D721Med (cell line): ENCODE results near the gene RAI1.

ENCODE experiments used
- DNase-seq: peaks from one replicate; pipeline ENCODE4 v3.0.0; 2011; ENCODE audit warnings: low spot score; ENCODE audit not compliant: insufficient read length
- FAIRE-seq: peaks from 2 replicates; lab custom pipeline; 2011; peaks lifted over from hg19 to GRCh38; lab: Jason Lieb, UNC
- CTCF ChIP-seq: IDR thresholded peaks from 2 replicates; pipeline ENCODE4 v1.5.1; 2012; ENCODE audit warnings: mild to moderate bottlenecking, control low read depth; ENCODE audit not compliant: insufficient read depth; ENCODE audit errors: missing control alignments

RAI1 gene

GRCh38 chr17:17792551-17793377 lies 111.5 kb downstream of the RAI1 start:
- no peak for TF ChIP-seq CTCF
- FAIRE-seq: no peak

GRCh38 chr17:17793378-17794214 lies 112.3 kb downstream of the RAI1 start:
- FAIRE-seq (no peak), DNase-seq (no peak)
- no peak for TF ChIP-seq CTCF

More at GRCh38 chr17:17792551-17793377, 111.5 kb downstream of the RAI1 start:
- no peak for DNase-seq

- FAIRE-seq (no peak), DNase-seq (no peak)
- no peak for TF ChIP-seq CTCF
Observed at GRCh38 chr17:17794382-17794781, 113.1 kb downstream of the RAI1 start.

GRCh38 chr17:17795296-17795695 lies 114.0 kb downstream of the RAI1 start:
- no peak for TF ChIP-seq CTCF
- FAIRE-seq (no peak), DNase-seq (no peak)

- FAIRE-seq (no peak), DNase-seq (no peak)
- TF ChIP-seq CTCF: no peak
Observed at GRCh38 chr17:17795946-17796786, 114.9 kb downstream of the RAI1 start.

GRCh38 chr17:17796787-17797061 lies 115.5 kb downstream of the RAI1 start:
- TF ChIP-seq CTCF: no peak
- DNase-seq (no peak), FAIRE-seq (no peak)
